GM13977 (cell line): Measurements from ENCODE around the gene GORASP2.

Experiments
- DNase-seq: peaks from one replicate; pipeline ENCODE4 v3.0.0; 2012; ENCODE audit warnings: low spot score
- CTCF ChIP-seq: IDR thresholded peaks from 2 replicates; pipeline ENCODE4 v1.5.1; 2012; ENCODE audit warnings: mild to moderate bottlenecking, control low read depth; ENCODE audit not compliant: insufficient read depth; ENCODE audit errors: extremely low read depth, missing control alignments
- in situ Hi-C: fragments of 300-500 bp; cut with MboI; formaldehyde crosslinking; loops from one replicate; pipeline ENCODE4 v1.12.0; 2022; ENCODE audit warnings: low sequenced_read_pairs, low pct_unique_long_range_greater_than_20kb, mixed read lengths, inconsistent platforms; ENCODE audit not compliant: unreplicated experiment

The GORASP2 gene

DNA sequence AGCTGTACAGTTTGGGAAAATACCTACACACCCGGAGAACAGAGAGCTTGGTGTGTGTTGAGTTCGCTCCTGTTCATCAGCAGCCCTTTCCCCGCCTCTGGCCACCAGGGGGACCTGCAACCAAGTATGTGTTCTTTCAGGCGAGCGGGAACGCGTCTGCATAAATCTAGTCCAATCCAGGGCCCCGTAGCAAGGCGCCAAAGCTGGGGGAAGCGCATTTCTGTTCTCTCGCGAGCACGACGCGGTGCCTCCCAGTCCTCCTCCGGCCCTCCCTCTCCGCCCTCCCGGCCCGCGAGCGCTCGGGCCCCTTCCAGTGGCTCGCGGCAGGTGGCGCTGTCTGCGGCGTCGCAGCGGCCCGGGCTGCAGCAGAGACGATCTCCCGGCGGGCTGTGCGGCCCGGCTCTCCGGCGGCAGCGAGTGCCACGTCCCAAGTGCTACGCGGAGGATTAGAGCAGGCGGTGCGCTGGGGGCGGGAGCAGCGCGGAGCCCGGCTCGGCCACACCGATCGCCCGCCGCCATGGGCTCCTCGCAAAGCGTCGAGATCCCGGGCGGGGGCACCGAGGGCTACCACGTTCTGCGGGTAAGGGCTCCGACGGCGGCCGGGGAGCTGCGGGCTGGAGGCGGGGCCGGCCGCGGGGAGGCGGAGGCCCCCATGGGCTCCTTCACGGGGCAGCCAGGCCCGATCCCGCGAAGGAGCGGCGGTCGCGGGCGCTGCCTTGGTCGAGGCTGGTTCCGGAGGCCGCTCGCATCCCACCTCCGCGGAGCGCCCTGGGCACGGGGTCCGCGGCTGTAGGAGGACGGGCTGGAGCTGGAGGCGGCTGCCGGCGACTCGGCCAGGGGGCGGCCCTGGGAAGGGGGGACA, at the start of gene GORASP2:
TSS of gene GORASP2 (plus strand) at position 430 of the 862 bp plus-strand sequence. CDS start at position 518, 88 bp downstream.
- in situ Hi-C loops = no loop called here
- peak; percentile 98 for DNase-seq

GRCh38 chr2:170881840-170882239, 47.2 kb upstream of the GORASP2 start:
- in situ Hi-C loops = no loop called here
- DNase-seq = no peak
- TF ChIP-seq CTCF = no peak

More for the DNA sequence above, at the start of gene GORASP2:
- peak; percentile 94 for TF ChIP-seq CTCF

DNA sequence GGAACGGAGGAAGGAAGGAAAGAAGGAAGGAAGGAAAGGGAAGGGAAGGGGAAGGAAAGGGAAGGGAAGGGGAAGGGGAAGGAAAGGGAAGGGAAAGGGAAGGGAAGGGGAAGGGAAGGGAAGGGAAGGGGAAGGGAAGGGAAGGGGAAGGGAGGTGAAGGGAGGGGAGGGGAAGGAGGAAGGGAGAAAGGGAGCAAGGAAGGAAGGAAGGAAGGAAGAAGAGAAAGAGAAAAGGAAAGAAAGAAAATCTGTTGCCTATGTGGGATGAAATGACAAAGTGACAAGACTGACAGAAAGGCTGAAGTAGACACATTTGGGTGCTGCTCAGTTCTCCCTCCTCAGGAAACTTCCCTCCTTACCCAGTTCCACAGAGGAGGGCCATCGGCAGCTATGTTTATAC, 46.3 kb upstream of the GORASP2 start:
- in situ Hi-C loops = no loop called here
- no peak for TF ChIP-seq CTCF
- DNase-seq = no peak

GRCh38 chr2:170883683-170884082, 45.4 kb upstream of the GORASP2 start:
- no peak for DNase-seq
- in situ Hi-C loops = no loop called here
- TF ChIP-seq CTCF = no peak

GRCh38 chr2:170885130-170885791, 43.8 kb upstream of the GORASP2 start:
- in situ Hi-C loops = no loop called here
- DNase-seq = no peak
- TF ChIP-seq CTCF = no peak

GRCh38 chr2:170886386-170886785, 42.7 kb upstream of the GORASP2 start:
- in situ Hi-C loops = no loop called here
- DNase-seq = no peak
- no peak for TF ChIP-seq CTCF
